HG02610 (cell line): ENCODE measurements around the gene SRPK3.
"Not testable (repeated sequence)": the region's sequence is repeated elsewhere in the genome, so short reads cannot be mapped to it uniquely, and the experiment has no call there.

Experiments
- ATAC-seq: cut with Tn5 transposase; IDR thresholded peaks from one replicate; pipeline ENCODE4 v1.9.1; 2021; ENCODE audit warnings: mild to moderate bottlenecking, moderate library complexity; ENCODE audit not compliant: unreplicated experiment

Gene SRPK3

GRCh38 chrX:153745067-153745433 is 35.8 kb upstream of the SRPK3 start:
- not testable (repeated sequence) for ATAC-seq

GRCh38 chrX:153746359-153746758 is 34.5 kb upstream of the SRPK3 start:
- ATAC-seq, result no peak

GRCh38 chrX:153746991-153747390 is 33.9 kb upstream of the SRPK3 start:
- ATAC-seq, result not testable (repeated sequence)

- ATAC-seq, result not testable (repeated sequence)
Observed at GRCh38 chrX:153749017-153749416, 31.8 kb upstream of the SRPK3 start.

GRCh38 chrX:153750127-153750774 is 30.6 kb upstream of the SRPK3 start:
- no peak for ATAC-seq

- no peak for ATAC-seq
Observed at GRCh38 chrX:153755136-153755535, 25.7 kb upstream of the SRPK3 start.

GRCh38 chrX:153761863-153762262 is 19.0 kb upstream of the SRPK3 start:
- ATAC-seq, result no peak

- ATAC-seq, result no peak
Observed at GRCh38 chrX:153762626-153763173, 18.1 kb upstream of the SRPK3 start.

GRCh38 chrX:153763298-153763932 is 17.4 kb upstream of the SRPK3 start:
- ATAC-seq, result no peak

GRCh38 chrX:153763989-153764755 is 16.7 kb upstream of the SRPK3 start, which contains the start of gene PLXNB3:
Gene PLXNB3 (plus strand): TSS chrX:153764249. CDS start chrX:153765536, 1,287 bp downstream.
- ATAC-seq, result no peak

- ATAC-seq, result no peak
Observed at GRCh38 chrX:153764786-153765137, 16.1 kb upstream of the SRPK3 start.

GRCh38 chrX:153765138-153766079 is 15.4 kb upstream of the SRPK3 start:
- ATAC-seq, result no peak

- ATAC-seq, result no peak
Observed at GRCh38 chrX:153766098-153766817, 14.6 kb upstream of the SRPK3 start.

GRCh38 chrX:153766871-153767673 is 13.8 kb upstream of the SRPK3 start:
- ATAC-seq, result no peak

GRCh38 chrX:153767674-153768055 is 13.2 kb upstream of the SRPK3 start:
- ATAC-seq, result no peak

- no peak for ATAC-seq
Observed at GRCh38 chrX:153768311-153769157, 12.3 kb upstream of the SRPK3 start.

- ATAC-seq, result no peak
Observed at GRCh38 chrX:153769158-153769864, 11.5 kb upstream of the SRPK3 start.
